DMS 273 (cell line): ENCODE data around the gene SLC12A3.
A peak's percentile ranks its signal among the peaks of the same experiment; 100 is the strongest.
"Not testable (repeated sequence)": the region's sequence is repeated elsewhere in the genome, so short reads cannot be mapped to it uniquely, and the experiment has no call there.

Experiments used
- DNase-seq: peaks from one replicate; lab custom pipeline; 2025; ENCODE audit not compliant: unreplicated experiment; lab: John Stamatoyannopoulos, UW

The SLC12A3 gene

DNA sequence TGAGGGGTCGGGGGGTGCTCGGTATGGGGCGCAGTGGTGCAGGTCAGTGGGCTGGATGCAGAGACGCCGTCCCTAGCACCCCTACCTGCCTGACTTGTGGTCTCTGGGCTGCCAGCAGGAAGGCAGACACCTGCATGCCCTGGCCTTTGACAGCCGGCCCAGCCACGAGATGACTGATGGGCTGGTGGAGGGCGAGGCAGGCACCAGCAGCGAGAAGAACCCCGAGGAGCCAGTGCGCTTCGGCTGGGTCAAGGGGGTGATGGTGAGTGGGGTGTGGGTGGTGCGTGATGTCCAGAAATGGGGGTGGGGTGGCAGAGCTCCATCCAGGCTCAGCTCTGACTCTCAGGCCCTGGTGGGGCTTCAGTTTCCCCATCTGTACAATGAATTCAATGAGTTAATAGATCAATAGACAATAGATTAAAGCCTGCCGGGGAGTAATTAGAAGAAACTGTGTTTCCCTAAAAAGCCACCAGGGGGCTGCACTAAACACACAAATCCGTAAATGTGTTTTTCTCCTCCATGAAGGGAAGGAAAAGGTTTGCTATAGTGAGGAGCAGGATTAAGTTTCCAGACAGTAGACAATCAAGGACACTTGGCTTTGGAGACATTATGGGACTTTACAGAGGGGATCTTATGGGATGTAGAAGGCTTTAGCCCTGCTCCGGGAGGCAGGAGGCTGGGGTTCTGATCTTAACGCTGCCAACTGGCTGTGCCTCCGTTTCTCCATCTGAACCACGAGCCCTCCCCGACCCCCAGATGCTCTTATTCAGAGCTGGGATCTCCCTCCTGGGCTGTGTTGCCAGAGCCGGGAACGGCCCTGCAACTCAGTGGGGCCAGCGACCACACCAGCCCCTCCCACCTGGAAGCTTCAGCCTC lies 2.2 kb downstream of the SLC12A3 start:
- peak; percentile 79 for DNase-seq

DNA sequence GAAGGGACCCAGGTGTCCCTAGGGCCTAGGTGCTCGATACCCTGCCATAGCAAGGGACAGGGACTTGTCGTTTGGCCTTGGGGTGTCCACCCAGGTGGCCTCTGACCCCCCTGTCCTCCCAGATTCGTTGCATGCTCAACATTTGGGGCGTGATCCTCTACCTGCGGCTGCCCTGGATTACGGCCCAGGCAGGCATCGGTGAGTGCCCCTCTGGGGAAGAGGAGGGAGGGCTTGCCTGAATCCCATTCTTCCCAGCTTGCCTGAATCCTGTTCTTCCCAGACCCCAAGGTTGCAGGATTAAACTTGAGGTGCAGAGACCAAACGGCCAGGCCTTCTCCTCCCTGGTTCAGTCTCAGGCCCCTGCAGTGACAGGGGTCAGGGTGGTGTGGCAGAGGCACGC lies 3.2 kb downstream of the SLC12A3 start:
- DNase-seq: no peak

DNA sequence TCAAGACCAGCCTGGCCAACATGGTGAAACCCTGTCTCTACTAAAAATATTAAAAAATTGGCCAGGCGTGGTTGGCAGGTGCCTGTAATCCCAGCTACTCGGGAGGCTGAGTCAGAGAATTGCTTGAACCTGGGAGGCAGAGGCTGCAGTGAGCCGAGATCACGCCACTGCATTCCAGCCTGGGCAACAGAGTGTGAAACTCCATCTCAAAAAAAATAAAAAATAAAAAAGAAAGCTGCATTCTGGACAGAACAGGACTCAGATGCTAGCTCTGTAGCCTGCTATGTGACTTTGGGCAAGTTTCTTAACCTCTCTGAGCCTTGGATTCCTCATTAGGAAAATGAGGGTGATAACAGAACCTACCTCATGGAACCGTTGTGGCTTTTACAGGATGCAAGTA lies 3.8 kb downstream of the SLC12A3 start:
- DNase-seq: not testable (repeated sequence)

DNA sequence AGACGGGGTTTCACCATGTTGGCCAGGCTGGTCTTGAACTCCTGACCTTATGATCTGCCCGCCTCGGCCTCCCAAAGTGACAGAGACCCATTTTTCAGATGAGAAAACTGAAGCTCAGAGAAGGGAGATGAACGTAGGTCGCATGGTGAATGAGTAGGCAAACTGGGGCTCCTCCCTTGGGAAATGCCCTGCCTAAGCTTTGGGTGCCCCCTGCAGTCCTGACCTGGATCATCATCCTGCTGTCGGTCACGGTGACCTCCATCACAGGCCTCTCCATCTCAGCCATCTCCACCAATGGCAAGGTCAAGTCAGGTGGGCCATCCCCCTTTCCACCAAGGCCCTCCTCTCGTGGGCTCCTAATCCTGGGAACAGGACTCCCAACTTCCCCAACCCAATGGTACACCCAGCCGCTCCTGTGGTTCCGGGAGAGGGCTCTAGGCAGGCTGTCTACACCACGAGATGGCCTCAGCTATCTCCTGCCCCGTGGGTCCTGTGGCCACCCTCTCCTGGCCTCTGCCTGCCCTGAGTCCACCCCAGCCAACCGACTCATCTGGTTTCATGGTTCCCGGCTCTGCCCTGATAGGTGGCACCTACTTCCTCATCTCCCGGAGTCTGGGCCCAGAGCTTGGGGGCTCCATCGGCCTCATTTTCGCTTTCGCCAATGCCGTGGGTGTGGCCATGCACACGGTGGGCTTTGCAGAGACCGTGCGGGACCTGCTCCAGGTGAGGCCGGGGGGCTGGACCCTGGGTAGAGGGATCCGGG lies 4.7 kb downstream of the SLC12A3 start:
- peak; percentile 37 for DNase-seq

GRCh38 chr16:56870276-56870888 lies 5.4 kb downstream of the SLC12A3 start:
- no peak for DNase-seq

DNA sequence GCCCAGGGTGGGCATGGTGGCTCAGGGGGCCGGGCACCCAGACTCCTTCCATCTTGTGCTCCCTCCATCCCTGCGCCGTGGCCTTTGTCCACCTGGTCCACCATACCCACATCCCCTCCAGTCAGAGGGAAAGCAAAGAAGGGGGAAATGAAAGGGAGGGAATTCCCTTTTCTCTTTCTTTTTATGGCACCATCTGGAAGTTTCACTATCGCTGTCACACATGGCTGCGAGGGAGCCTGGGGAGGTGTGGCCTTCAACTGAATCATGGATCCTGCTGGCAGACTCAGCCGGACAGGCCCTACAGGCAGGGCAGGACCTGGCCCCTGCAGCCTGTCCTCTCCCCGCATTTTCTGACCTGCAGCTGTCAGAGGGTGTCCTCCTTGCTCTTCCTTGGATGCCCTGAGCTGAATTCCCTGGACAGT lies 6.2 kb downstream of the SLC12A3 start:
- DNase-seq: peak; percentile 50

- DNase-seq: peak; percentile 30
Observed at GRCh38 chr16:56872863-56873391, 7.9 kb downstream of the SLC12A3 start.

- DNase-seq: peak; percentile 95
Observed at GRCh38 chr16:56874800-56875199, 9.8 kb downstream of the SLC12A3 start.

- no peak for DNase-seq
Observed at GRCh38 chr16:56876048-56876447, 11.0 kb downstream of the SLC12A3 start.

DNA sequence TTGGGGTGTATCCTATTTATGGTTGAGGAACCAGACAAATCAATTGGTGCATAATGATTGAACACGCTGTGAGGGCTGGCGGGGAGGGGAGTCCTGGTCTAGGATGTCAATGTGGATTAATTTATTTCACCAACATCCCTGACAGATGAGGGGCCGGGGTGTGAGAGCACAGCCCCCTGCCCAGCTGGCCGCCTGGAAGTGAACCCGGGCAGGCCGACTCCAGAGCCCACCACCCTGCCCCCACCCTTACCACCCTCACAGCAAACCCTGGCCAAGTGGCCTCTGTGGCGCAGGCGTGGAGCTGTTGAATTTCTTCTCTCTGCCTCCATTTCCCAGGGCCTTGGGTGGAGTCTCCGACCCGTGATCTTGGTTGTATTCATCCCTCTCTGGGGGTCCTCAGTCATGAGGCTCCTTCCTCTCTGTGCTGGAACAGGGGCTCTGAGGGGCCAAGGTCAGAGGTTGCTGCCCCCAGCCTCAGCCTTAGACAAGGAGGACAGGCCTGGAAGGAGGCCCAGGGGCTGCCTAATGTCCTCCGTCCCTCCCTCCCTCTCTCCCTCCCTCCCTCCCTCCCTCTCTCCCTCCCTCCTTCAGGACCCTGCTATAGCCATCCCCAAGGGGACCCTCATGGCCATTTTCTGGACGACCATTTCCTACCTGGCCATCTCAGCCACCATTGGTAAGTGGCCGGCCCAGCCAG lies 12.6 kb downstream of the SLC12A3 start:
- DNase-seq: no peak

DNA sequence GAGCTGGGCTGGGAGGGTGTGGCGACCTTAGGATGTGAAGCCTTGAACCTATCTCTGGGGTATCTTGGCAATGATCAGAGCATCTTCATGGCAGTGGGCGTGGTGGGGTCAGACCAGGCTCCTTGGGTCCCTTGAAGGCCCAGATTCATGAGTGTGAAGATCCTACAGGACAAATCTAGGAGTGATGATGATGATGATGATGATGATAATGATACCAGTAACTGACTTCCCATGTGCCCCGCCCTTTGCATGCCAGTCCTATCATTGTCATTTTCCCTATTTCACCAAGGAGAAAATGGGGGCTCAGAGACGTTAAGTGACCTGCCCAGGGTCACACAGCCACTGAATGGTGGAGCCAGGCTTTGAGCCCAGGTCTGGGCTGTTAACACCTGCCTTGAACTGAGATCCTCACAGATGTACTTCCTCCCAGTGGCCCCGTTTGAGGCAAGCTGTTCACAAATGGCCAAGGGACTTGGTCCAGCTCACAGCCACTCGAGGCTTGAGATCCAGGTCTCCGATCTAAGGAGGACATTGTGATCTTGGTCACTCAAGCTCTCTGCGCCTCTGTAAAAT lies 13.4 kb downstream of the SLC12A3 start:
- DNase-seq: no peak

GRCh38 chr16:56879276-56879675 lies 14.3 kb downstream of the SLC12A3 start:
- no peak for DNase-seq

- no peak for DNase-seq
Observed at GRCh38 chr16:56880176-56880575, 15.2 kb downstream of the SLC12A3 start.

DNA sequence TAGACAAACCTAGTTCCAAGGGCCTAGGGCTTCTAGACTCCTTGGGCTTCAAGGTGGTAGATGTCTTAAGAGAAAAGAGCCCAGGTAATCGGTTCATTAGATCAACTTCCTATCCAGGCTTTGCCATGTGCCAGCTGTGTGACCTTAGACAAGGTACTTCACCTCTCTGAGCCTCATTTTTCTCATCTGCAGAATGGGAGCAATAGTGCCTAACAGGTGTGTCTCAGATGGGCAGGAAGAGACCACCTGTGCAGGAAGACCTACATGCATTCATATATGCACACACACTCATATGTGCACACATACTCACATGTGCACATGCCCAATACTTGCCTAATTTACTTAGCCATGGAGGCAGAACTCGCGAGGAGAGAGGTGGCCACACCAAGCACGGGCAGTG lies 15.7 kb downstream of the SLC12A3 start:
- no peak for DNase-seq

- no peak for DNase-seq
Observed at GRCh38 chr16:56882077-56882800, 17.2 kb downstream of the SLC12A3 start.

GRCh38 chr16:56883586-56883985 lies 18.6 kb downstream of the SLC12A3 start:
- DNase-seq: no peak

GRCh38 chr16:56884026-56884582 lies 19.1 kb downstream of the SLC12A3 start:
- DNase-seq: no peak

GRCh38 chr16:56884929-56885328 lies 19.9 kb downstream of the SLC12A3 start:
- DNase-seq: not testable (repeated sequence)

- DNase-seq: no peak
Observed at GRCh38 chr16:56885446-56886162, 20.6 kb downstream of the SLC12A3 start.
